ENCODE measurements around the gene GEMIN2.

DNA sequence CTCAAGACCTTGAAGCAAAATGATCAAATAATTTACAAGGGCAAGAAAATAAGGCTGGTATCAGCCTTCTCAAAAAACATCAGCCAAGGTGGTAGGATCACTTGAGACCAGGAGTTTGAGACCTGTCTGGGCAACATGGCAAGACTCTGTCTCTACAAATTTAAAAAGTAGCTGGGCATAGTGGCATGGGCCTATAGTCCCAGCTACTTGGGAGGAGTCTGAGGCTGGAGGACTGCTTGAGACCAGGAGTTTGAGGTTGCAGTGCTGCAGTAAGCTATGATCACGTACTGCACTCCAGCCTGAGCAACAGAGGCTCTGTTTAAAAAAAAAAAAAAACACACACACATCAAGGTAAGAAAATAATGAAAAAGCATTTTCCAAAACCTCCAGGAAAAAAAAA lies 33.2 kb upstream of the GEMIN2 start:
- TF ChIP-seq, protein P1, sequence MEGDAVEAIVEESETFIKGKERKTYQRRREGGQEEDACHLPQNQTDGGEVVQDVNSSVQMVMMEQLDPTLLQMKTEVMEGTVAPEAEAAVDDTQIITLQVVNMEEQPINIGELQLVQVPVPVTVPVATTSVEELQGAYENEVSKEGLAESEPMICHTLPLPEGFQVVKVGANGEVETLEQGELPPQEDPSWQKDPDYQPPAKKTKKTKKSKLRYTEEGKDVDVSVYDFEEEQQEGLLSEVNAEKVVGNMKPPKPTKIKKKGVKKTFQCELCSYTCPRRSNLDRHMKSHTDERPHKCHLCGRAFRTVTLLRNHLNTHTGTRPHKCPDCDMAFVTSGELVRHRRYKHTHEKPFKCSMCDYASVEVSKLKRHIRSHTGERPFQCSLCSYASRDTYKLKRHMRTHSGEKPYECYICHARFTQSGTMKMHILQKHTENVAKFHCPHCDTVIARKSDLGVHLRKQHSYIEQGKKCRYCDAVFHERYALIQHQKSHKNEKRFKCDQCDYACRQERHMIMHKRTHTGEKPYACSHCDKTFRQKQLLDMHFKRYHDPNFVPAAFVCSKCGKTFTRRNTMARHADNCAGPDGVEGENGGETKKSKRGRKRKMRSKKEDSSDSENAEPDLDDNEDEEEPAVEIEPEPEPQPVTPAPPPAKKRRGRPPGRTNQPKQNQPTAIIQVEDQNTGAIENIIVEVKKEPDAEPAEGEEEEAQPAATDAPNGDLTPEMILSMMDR (IDR thresholded peaks at IDR 0.05), result no peak
- TF ChIP-seq EZH2 (IDR thresholded peaks at IDR 0.05) (no peak), EZH2phosphoT487 (IDR thresholded peaks at IDR 0.05) (no peak)
